GM21526 (cell line): Measurements from ENCODE around the gene CELSR2.
"Not testable (repeated sequence)": the region's sequence is repeated elsewhere in the genome, so short reads cannot be mapped to it uniquely, and the experiment has no call there.

Experiments used
- ATAC-seq: cut with Tn5 transposase; IDR thresholded peaks from one replicate; pipeline ENCODE4 v1.9.1; 2021; ENCODE audit warnings: moderate library complexity; ENCODE audit not compliant: unreplicated experiment, low FRiP score

Gene CELSR2

DNA sequence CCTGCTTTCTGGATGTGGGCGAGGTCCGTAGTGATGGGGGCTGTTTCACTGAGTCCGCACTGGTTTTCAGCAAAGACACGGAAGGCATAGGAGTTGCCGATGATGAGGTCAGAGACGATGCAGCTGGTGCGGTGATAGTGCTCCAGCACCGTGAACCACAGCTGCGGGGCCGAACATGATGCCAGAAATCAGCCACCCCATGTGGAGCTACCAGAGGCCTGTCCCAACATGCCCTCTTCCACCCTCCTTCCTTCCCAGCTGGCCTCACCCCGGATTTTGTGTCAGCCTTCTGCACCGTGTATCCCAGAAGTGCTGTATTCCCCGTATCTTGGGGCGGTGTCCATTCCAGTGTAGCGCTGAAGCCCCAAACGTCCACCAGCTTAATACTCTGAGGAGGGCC lies 47.4 kb downstream of the CELSR2 start:
- ATAC-seq, result no peak

DNA sequence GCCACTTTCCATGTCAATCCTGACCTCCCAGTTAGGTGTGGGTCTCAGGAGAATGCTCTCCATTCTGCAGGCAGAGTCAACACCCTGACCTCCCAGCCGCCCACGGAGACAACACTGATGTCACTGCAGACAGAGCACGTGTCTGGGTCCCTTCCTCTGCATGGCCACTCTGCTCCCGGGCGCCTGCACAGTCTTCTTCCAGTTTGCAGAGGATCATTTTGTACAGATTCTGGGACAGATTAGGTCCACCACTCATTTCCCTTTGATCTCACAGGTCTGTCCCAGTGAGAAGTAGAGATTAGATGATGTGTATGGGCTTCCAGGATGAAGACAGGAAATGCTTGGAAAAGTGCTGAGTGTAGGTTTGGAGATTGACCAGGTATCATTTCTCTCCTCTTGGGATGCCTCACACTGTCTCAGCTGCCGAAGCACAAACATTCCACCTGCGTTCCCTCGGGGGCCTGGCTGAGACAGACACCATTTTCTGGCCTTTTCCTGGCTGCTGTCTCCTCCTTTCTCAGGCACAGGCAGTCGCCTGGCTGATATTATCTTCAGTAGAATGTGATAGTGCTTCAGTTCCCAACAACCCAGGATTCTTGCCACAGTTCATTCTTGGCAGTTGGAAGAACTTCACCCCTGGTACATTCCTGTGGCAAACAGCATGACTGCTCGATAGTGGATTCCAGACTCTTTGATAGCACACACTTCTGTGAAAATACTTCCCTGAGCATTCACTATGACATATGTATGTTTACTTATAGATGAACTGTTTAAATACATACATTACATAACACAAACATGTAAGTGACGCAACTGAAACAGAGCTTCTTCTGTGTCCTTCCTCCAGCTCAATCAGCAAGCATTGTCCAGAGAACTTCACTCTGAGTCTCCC lies 49.6 kb downstream of the CELSR2 start:
- ATAC-seq, result no peak

DNA sequence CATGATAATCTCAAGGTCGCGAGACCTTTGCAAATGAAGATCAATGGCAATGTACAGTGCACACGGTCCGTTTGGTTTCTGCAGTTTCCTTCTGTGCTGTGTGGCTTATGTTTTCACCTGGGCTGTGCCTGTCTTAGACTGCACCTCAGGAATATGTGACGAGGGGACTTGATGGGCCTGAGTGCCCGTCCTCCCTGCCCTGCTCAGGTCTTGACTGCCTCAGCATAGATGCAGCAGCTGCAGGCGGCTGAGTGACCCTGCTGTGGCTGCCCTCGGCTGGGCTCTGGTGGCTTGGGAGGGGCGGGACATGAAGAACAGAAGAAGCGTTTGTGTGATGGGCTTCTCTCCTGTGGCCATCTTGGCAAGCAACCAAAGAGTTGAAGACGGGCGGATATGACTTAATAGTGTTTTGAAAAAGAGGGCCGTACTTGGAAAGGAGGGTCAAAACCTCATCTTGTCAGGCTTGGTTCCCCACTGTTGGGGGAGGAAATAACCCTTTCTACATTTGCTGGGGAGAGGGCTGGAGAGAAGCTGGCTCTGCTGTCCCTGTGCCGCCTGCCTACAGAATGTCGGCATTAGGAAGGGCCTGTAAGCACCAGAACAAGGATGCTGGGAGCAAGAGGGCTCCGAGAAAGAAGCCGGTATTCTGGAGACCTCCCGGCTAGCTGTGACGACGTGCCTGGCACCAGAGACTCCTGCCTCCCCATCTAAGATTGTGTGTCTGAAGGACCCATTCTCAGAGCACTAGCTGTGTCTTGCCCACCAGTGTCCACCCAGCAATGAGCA lies 50.4 kb downstream of the CELSR2 start:
- ATAC-seq, result no peak

DNA sequence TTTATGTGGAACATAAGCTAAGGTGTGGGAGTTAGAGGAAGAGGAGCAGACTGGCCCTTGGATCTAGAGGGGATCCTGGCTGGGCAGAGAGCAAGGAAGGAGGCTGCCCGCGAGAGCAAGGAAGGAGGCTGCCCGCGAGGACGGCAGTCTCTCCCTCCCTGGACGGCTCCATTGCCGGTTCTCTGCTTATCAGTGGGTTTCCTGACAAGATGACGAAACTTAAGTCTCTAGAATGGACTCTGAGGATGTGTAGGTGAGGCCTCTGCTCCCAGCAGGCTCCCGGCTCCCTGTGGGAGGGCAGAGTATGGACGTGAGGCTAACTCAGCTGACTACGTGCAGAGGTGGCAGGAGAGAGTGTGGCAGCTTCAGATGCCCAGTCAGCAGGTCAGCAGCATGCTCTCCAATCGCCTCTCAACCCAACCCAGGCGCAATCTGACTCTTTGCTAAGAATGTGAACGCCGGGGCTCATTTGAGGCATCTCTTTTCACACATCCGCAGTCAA lies 51.4 kb downstream of the CELSR2 start:
- no peak for ATAC-seq

DNA sequence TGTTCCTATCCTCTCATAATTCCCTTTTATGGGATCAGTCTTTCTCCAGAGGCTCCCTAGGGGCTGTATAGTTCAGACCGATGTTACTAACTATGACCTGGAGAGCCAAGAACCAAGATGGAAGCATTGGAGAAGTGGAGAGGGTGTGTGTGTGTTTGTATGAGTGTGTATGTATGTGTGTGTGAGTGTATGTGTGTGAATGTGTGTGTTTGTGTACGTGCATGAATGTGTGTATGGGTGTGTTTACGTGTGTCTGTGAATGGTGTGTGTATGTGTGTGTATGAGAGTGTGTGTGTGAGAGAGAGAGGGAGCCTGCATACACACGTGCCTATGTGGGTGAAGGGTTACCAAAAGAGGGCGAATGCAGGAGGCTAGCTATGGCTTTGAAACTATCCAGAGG lies 52.5 kb downstream of the CELSR2 start:
- ATAC-seq, result no peak

DNA sequence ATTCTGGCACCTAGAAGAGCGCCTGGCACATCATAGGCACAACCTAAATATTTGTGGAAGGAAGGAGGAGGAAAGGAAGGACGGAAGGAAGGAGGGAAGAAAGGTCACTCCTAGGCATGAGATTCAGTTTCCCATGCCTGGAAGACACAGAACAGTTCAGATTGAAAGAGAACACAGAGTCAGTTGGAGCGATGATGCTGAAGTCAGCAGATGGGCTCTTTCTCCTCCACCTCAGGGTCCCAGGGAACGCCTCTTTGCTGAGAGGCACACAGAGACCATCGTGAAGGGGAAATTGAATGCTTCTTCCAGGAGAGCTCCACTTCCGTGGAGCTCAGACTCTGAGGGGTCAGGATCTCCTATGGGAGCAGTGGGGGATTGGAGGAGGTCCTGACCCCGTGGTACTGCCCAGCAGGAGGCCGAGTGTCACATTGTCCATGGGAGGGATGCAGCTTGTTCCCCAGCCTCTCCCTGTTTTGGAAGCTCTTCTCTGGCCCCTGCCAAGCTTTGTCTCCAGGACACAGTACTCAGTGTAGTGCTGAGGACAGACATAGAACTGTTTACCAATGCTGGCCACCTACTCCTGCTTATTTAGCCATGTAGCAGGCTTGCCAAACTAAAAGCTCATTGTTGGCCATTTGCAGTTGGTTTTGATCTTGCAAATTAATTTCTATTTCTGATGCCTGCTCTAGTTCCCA lies 55.0 kb downstream of the CELSR2 start:
- no peak for ATAC-seq

DNA sequence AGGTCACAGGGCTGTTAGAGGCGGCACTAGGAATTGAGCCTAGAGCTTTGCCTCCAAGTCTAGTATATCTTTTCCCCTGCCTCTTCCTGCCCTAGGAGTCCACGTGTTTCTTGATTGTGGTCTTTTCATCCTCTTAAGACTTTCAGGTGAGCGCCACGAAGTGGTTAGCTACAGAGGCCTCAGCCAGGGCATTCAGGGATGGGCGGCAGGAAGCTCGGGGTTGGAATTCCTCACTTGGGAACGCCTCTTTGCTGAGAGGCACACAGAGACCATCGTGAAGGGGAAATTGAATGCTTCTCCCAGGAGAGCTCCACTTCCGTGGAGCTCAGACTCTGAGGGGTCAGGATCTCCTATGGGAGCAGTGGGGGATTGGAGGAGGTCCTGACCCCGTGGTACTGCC lies 56.7 kb downstream of the CELSR2 start:
- not testable (repeated sequence) for ATAC-seq

DNA sequence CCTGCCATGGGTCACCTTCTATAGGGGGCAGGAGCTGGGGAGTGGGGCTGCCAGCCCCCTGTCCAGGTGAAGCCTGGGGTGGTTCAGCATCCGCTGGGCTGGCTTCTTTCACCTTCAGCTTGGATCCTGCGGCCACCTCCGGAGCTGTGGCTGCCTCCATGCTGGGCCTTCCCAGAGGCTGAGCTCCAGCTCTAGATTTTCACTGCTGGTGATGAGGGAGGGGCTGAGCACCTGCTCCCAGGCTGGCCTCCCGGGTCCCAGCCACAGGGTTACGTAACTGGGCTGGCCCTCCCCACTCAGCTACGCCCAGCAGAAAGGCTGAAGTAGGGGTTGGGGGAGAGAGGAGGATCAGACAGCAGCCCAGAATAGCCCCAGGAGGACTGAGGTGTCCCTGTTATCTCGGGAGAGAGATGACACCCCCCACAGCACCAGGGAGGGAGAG lies 57.5 kb downstream of the CELSR2 start, which contains the start of gene MYBPHL:
TSS of gene MYBPHL (minus strand) at position 180 of the 442 bp plus-strand sequence. CDS start at position 160, 20 bp downstream.
- no peak for ATAC-seq

DNA sequence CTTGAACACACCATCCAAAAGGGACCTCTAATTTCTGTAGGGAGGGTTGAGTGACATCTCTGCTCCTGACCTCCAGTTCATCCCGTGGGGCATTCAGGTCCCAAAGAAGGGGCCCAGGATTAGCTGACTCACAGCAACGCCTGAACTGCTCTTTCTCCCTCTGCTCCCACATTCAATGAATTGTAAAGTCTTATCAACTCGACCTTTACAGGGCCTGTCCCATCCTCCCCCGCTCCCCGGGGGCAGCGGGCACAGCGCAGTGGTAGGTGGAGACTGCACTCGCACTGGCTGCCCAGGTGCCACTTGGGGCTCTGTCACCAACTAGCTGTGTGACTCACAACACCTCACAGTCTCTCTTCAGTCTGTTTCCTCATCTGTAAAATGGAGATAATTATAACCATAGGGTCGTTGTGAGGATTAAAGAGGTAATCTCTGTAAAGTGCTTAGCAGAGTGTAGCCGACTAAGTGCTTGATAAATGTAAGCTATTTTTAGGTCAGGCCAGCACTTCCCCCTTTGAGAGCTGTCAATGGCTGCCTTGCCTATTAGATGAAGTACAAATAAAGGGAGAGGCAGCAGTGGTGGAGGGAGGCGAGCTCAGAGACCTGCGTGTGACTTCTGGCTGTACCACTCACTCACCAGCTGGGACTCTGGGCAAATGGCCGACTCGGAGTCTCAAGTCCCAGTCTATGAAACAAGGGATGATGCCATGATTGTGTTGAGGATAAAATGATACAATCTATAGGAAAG lies 58.1 kb downstream of the CELSR2 start:
- no peak for ATAC-seq

DNA sequence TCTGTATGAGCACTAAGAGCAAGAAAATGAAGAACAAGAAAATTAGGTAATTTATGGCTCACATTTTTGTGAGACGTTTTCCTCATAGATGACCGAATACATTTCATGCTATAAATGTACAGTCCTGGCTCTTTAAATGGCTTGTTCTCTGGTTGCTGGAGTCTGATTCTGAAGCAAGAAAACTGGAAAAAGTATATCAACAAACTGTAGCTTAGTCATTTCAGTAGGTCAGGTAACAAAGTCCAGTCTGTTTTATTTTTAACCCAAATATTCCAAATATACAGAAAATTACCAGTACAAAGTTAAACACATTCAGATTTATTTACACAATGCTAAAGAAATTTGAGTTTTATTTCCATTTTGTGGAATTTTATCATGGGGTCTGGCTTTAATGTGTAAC lies 60.0 kb downstream of the CELSR2 start:
- no peak for ATAC-seq

DNA sequence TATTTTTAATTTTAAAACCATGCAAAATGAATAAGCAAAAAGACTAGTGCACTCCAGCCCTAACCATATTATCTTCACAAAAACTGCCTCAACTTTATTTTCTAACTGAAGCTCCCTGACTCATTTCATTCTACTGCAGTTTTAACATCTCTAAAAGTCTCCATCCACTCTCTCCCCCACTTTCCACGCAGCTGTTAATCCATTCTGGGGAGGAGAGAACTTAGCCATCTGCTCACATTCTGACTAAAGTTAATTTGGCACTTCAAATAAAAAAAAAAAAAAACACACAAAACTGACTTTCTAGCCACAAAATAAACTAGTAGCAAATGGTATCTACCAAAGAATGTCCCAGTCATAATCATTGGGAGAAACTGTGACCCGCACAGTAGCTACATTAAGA lies 62.9 kb downstream of the CELSR2 start:
- no peak for ATAC-seq

DNA sequence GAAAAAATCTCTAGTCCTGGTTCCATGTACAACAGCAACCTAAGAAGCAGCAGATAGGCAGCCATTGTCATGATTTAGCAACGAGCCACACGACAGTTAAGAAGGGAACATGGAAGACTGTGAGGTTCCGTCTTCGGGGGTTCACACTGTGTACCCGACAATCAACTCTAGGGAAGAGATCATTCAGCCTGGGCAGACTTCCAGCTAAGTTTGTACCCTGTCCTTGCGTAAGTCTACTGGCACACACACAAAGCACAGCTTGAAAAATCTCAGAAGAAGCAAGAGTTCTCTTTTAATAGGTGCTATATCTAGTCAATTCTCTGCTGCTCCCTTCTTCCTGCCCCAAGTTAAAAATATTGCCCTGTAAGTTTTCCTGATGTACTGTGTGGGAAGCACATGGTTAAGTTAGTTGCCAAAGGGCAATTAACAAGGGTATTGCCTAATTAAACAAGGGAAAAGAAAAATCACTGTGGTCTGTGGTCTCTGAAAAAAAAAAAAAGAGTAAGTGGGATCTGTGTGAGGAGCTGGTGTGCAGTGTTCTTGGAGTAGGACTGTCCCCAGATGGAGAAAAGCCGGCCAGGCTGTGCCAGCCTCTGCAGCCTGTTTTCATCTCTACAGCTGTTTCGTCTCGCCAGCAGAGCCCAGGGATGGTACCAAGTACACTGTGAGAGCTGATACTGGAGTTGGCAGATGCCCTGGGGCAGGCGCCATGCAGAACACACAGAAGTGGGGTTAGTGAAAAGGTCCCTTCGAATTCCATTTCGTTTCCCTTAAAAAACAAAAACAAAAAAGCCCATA lies 63.8 kb downstream of the CELSR2 start:
- ATAC-seq, result no peak

DNA sequence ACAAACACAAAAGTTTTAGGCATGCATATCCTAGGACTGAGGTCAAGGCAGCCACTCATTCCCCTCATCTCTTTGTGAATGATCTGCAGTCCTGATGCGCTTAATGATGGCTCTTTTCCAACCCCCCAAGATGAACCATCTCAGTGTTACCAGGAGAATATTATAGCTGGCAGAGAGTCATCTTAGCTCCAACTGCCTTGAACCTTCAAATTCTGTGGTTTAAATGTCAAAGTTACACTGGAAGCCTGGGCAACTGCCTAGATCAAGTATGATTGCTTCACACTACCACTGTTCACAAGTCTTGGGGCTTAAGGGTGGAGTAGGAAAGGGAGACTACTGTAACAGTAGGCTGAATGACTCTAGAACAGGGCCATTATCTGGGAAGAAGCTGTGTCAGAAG lies 65.5 kb downstream of the CELSR2 start:
- ATAC-seq, result no peak

DNA sequence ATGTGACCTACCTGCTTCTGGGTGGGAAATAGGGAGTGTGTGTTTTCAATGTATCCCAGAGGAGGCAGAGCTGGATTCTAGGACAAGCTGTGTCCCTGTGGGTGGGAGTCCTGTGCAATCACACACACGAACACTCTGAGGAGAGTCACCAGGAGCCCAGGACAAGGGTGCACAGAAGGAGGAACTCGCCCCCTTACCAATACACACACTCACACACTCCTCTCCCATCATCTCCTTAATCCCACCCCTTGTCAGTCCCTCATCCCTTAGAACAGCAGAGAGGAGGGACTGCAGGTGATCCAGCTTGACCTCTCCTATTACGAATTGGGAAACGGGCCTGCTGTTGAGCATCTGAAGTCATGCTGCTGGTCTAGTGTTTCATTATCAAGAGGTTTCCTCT lies 65.9 kb downstream of the CELSR2 start:
- no peak for ATAC-seq

DNA sequence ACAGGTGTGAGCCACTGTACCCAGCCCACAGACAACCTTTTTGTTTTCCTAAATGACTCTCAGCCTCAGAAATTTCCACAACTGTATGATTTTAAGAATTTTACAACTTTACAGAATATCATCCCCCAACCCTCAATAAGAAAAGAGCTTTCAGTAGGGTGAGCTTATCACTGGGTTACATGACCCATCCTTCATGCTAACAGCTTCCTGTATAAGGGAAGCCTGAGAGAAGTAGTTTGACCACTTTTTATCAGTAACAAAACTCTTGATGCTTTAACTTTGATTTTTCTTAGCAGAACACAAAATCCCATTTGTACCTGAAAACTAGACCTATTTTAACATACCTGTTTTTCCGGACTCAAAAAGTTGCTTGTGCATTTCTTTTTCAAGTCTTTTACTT lies 67.2 kb downstream of the CELSR2 start:
- no peak for ATAC-seq

DNA sequence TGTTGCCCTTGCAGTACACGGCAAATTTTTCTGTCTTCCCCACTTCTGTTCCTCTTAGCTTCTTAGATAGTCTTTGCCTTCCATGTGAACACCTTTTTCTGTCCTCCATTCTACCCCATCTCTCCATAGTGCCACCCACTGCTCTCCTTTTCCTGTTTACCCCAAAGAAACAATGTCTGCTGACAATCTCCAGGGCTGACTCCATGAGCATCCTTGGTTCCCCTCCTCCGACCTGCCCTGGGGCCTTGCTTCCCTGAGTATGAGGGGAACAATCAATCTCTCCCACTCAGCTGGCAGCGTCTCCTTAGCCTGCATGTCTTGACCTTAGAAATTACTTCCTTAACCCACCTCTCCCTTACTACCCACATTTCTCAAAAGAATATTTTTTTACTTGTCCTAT lies 69.8 kb downstream of the CELSR2 start:
- no peak for ATAC-seq

DNA sequence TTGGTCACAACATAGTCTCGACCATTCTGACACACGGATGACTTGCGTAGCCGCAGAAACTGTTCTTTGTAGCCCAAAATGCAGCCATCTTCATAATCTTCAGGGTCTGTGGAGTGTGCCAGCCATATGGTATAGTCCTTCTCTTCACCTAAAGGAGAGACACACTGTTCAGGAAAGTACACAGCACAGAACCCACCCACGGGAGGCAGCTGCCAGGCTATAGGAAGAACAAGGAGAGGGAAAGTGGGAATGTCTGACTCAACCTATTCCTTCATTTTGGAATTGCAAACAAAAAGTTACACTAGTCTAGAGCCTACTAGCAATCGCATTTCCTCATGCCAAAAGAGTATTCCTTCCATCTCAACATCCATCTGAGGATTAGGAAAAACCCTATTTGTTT lies 73.6 kb downstream of the CELSR2 start:
- ATAC-seq, result no peak
